Activated CD8-positive, alpha-beta T cell treated with anti-CD3 and anti-CD28 coated beads for 36 hours (primary cell): ENCODE measurements around the gene CCDC24. TPM values are rescaled to one million over a fixed set of nuclear protein-coding genes. Genes with fewer than 3 reads are reported as not detected.

ENCODE experiments used
- ATAC-seq: fragments of 200-7000 bp; cut with Tn5 transposase; one replicate; pipeline ENCODE4 v1.10.0; 2021; ENCODE audit warnings: mild to moderate bottlenecking, moderate library complexity
- CTCF ChIA-PET: fragments of 350-600 bp; sonication (Branson Sonifier 250); formaldehyde crosslinking; loops from one replicate; lab custom pipeline; 2021; ENCODE audit warnings: antibody characterized with exemption; lab: Charles Lee
- POLR2A ChIA-PET: fragments of 350-600 bp; sonication (Branson Sonifier 250); formaldehyde crosslinking; loops from one replicate; lab custom pipeline; 2021; ENCODE audit warnings: antibody characterized with exemption; lab: Charles Lee
- DNase-seq: peaks from one replicate; pipeline ENCODE4 v3.0.0-alpha.2; 2020
- H3K27ac Mint-ChIP-seq: one replicate; pipeline ENCODE4 v1.8.0; 2021; ENCODE audit warnings: mild to moderate bottlenecking, mixed read lengths
- H3K27me3 Mint-ChIP-seq: one replicate; pipeline ENCODE4 v1.8.0; 2021; ENCODE audit warnings: mixed read lengths
- H3K36me3 Mint-ChIP-seq: one replicate; pipeline ENCODE4 v1.8.0; 2021; ENCODE audit warnings: low read depth, mixed read lengths
- H3K4me1 Mint-ChIP-seq: one replicate; pipeline ENCODE4 v1.8.0; 2021; ENCODE audit warnings: low read depth, mixed read lengths
- H3K4me3 Mint-ChIP-seq: one replicate; pipeline ENCODE4 v1.8.0; 2021; ENCODE audit warnings: mild to moderate bottlenecking, moderate library complexity, mixed read lengths
- H3K9me3 Mint-ChIP-seq: one replicate; pipeline ENCODE4 v1.8.0; 2021; ENCODE audit warnings: mixed read lengths
- intact Hi-C: fragments of 100-400 bp; cut with micrococcal nuclease; formaldehyde crosslinking; loops from one replicate; pipeline ENCODE4 v1.10.0; 2022
- total RNA-seq, 2 experiments: library from RNA; stranded (reverse); gene quantifications; one replicate each; pipeline ENCODE4 v1.2.3, GENCODE V29; 2021
- TF ChIP-seq, protein P1 (sequence below): fragments of 200-600 bp; IDR thresholded peaks from one replicate; pipeline ENCODE4 v1.8.0; 2022; ENCODE audit warnings: antibody characterized with exemption, mild to moderate bottlenecking

The CCDC24 gene
- total RNA-seq, 2 experiments from 2014 or later, result 1.4 to 1.8 TPM

DNA sequence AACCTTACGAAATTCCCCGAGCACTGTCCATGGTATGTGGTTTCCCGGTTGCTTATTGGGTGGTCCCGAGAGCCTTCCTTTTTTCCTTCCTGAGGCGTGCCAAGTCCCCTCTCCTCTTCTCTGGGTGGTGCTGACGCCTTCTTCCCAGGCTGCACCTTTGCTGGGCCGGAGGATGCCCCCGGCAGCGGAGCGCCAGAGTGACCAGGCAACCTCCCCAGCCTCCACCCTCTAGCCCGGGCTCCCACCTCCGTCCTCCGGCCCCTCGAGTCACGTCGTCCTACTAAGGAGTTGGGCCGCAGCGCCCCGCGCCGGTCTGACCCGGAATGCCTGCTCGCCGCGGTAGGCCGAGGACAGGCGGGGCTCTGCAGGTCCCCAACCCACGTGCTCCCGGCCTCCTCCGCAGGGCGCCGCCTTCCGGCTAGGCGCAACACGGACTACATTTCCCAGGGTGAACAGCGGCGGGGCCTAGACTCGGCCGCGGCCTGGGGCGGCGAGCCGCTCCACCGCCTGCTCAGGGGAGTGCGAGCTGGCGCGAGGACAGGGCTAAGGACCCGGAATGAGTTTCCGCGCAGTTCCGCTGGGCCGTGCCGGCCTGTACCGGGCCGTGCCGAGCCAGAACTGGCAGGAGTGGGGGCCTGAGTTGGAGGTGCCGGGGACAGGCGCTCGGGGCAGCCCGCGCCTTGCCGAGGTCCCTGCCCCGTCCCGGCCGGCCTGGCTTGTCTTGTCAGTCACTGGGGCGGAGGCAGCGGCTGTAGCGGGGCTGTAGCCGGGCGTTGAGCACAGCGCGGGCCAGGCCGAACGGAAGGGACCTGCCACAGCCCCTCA, 45.0 kb upstream of the CCDC24 start, which contains the start of gene IPO13:
Gene IPO13, plus strand, starts transcription at position 715 of the 825 bp plus-strand sequence. CDS start 651 bp downstream, outside the sequence.
- Mint-ChIP-seq H3K27ac (peak within 1 kb of the TSS; percentile 90), H3K9me3 (no peaks in the 10 kb centered on the region), H3K36me3 (no peaks in the 10 kb centered on the region), H3K4me1 (peaks cover 38% of the 10 kb centered on the region), H3K27me3 (no peaks in the 10 kb centered on the region), H3K4me3 (peak within 1 kb of the TSS; percentile 94)
- ATAC-seq (peak; percentile 98), DNase-seq (peak; percentile 98)
- TF ChIP-seq, protein P1, sequence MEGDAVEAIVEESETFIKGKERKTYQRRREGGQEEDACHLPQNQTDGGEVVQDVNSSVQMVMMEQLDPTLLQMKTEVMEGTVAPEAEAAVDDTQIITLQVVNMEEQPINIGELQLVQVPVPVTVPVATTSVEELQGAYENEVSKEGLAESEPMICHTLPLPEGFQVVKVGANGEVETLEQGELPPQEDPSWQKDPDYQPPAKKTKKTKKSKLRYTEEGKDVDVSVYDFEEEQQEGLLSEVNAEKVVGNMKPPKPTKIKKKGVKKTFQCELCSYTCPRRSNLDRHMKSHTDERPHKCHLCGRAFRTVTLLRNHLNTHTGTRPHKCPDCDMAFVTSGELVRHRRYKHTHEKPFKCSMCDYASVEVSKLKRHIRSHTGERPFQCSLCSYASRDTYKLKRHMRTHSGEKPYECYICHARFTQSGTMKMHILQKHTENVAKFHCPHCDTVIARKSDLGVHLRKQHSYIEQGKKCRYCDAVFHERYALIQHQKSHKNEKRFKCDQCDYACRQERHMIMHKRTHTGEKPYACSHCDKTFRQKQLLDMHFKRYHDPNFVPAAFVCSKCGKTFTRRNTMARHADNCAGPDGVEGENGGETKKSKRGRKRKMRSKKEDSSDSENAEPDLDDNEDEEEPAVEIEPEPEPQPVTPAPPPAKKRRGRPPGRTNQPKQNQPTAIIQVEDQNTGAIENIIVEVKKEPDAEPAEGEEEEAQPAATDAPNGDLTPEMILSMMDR, result peak; percentile 71
- POLR2A ChIA-PET, result interaction anchor here (0.7 to 1.7 kb wide), 9 partner anchors 10 to 493 kb away, joined by 3 to 9 read pairs (median 3); partner anchors contain the start of genes ATP6V0B, DPH2 and HYI
- intact Hi-C loops, result no loop called here
- CTCF ChIA-PET, result interaction anchor here (0.8 to 8.8 kb wide), 20 partner anchors 12 to 417 kb away, joined by 3 to 185 read pairs (median 4); partner anchors contain the start of genes ARTN, ATP6V0B and ST3GAL3

GRCh38 chr1:43947061-43947873, 44.1 kb upstream of the CCDC24 start:
- H3K4me3 Mint-ChIP-seq, result peak overlapping the region; percentile 94
- peak overlapping the region; percentile 90 for H3K27ac Mint-ChIP-seq
- no peaks in the 10 kb centered on the region for H3K27me3 Mint-ChIP-seq
- H3K36me3 Mint-ChIP-seq, result no peaks in the 10 kb centered on the region
- TF ChIP-seq, protein P1, result no peak
- no peaks in the 10 kb centered on the region for H3K9me3 Mint-ChIP-seq
- CTCF ChIA-PET, result interaction anchor here (0.9 to 8.8 kb wide), 11 partner anchors 11 to 296 kb away, joined by 3 to 185 read pairs (median 3); partner anchors contain the start of genes ARTN and ATP6V0B
- H3K4me1 Mint-ChIP-seq, result peaks cover 38% of the 10 kb centered on the region
- intact Hi-C loops, result no loop called here
- ATAC-seq (no peak), DNase-seq (peak; percentile 44)
- POLR2A ChIA-PET, result interaction anchor here (1.0 to 1.7 kb wide), 8 partner anchors 12 to 295 kb away, joined by 3 to 9 read pairs (median 4); partner anchors contain the start of genes ATP6V0B and DPH2

GRCh38 chr1:43947874-43948437, 43.4 kb upstream of the CCDC24 start:
- intact Hi-C loops, result no loop called here
- DNase-seq (no peak), ATAC-seq (no peak)
- ChIA-PET POLR2A (interaction anchor here (1.1 to 1.3 kb wide), 6 partner anchors 13 to 32 kb away, joined by 3 to 9 read pairs (median 4); partner anchors contain the start of genes ATP6V0B and DPH2), CTCF (interaction anchor here (1.0 to 8.8 kb wide), 6 partner anchors 12 to 185 kb away, joined by 3 to 185 read pairs (median 4); partner anchors contain the start of gene ARTN)
- Mint-ChIP-seq H3K4me3 (peak overlapping the region; percentile 94), H3K9me3 (no peaks in the 10 kb centered on the region), H3K36me3 (no peaks in the 10 kb centered on the region), H3K27me3 (no peaks in the 10 kb centered on the region), H3K27ac (no peak overlapping the region), H3K4me1 (peaks cover 36% of the 10 kb centered on the region)
- TF ChIP-seq, protein P1, result no peak

GRCh38 chr1:43949678-43950077, 41.7 kb upstream of the CCDC24 start:
- CTCF ChIA-PET, result interaction anchor here (0.9 to 8.8 kb wide), 4 partner anchors 15 to 186 kb away, joined by 3 to 185 read pairs (median 4); partner anchors contain the start of gene ARTN
- POLR2A ChIA-PET, result interaction anchor here (0.9 to 1.8 kb wide), 3 partner anchors 13 to 243 kb away, joined by 3 to 6 read pairs (median 4); partner anchors contain the start of gene ATP6V0B
- H3K27me3 Mint-ChIP-seq, result no peaks in the 10 kb centered on the region
- TF ChIP-seq, protein P1, result no peak
- no peaks in the 10 kb centered on the region for H3K36me3 Mint-ChIP-seq
- no peak for DNase-seq
- no peaks in the 10 kb centered on the region for H3K9me3 Mint-ChIP-seq
- no peak overlapping the region for H3K4me3 Mint-ChIP-seq
- intact Hi-C loops, result no loop called here
- H3K27ac Mint-ChIP-seq, result no peak overlapping the region
- ATAC-seq, result no peak
- peaks cover 33% of the 10 kb centered on the region for H3K4me1 Mint-ChIP-seq
